ENCODE measurements around the gene SMYD3.

Gene SMYD3

GRCh38 chr1:246434335-246434734, 72.7 kb downstream of the SMYD3 start:
- in situ Hi-C loops (cut with HindIII; ENCODE audit: low pct_ligation_motif_present, low sequenced_read_pairs), result no loop called here
- TF ChIP-seq, protein P1, sequence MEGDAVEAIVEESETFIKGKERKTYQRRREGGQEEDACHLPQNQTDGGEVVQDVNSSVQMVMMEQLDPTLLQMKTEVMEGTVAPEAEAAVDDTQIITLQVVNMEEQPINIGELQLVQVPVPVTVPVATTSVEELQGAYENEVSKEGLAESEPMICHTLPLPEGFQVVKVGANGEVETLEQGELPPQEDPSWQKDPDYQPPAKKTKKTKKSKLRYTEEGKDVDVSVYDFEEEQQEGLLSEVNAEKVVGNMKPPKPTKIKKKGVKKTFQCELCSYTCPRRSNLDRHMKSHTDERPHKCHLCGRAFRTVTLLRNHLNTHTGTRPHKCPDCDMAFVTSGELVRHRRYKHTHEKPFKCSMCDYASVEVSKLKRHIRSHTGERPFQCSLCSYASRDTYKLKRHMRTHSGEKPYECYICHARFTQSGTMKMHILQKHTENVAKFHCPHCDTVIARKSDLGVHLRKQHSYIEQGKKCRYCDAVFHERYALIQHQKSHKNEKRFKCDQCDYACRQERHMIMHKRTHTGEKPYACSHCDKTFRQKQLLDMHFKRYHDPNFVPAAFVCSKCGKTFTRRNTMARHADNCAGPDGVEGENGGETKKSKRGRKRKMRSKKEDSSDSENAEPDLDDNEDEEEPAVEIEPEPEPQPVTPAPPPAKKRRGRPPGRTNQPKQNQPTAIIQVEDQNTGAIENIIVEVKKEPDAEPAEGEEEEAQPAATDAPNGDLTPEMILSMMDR (IDR thresholded peaks at IDR 0.05; ENCODE audit: low read depth, low read length, missing control alignments), result no peak
- Histone ChIP-seq H3K27ac (no peak overlapping the region), H3K36me3 (replicated peaks) (no peaks in the 10 kb centered on the region), H3K27me3 (replicated peaks) (no peaks in the 10 kb centered on the region), H3K4me3 (ENCODE audit: low read depth, low read length) (no peak overlapping the region)
- no peak for DNase-seq

DNA sequence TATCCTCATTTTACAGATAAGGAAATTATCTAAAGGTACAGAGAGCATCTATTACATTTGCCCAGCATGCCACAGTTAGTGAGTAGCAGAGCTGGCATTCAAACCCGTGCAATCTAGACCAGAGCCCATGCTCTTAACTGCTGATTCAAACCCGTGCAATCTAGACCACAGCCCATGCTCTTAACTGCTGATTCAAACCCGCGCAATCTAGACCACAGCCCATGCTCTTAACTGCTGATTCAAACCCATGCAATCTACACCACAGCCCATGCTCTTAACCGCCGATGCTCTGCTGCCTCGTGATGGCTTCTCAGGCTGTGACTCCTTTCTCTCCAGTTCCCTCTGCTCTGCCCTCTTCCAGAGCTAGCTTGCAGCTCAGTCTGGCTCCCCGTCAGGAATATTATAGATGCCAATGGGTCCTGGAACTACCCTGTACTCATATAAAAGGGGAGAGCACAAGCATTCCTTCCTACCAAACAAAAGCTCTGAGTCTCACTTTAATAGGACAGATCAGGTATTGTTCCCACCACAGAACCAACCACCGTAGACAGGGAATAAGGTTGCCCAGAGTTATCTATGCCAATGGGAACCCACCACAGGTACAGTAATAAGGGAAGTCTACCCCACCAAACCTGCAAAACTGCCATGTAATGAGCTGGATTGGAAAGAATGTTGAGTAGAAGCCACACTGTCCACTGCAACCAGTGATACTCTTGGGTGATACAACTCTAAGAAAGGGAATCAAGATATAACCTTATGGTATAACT, 78.4 kb downstream of the SMYD3 start:
- TF ChIP-seq, protein P1 (IDR thresholded peaks at IDR 0.05; ENCODE audit: low read depth, low read length, missing control alignments), result no peak
- Histone ChIP-seq H3K4me3 (ENCODE audit: low read depth, low read length) (no peak overlapping the region), H3K27ac (peak overlapping the region; percentile 32), H3K36me3 (replicated peaks) (no peaks in the 10 kb centered on the region), H3K27me3 (replicated peaks) (no peaks in the 10 kb centered on the region)
- peak; percentile 93 for DNase-seq
- in situ Hi-C loops (cut with HindIII; ENCODE audit: low pct_ligation_motif_present, low sequenced_read_pairs), result no loop called here

DNA sequence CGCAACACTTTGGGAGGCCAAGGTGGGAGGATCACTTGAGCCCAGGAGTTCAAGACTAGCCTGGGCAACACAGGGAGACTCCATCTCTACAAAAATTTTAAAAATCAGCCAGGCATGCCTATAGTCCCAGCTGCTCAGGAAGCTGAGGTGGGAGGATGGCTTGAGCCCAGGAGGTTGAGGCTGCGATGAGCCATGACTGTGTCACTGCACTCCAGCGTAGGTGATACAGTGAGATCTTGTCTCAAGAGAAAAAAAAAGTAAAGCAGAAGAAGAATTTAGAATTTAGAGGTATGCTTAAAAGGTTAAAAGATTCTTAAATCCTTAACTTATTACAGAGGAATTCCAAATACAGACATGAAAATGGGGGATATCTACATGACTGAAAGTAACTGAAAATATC, 79.5 kb downstream of the SMYD3 start:
- no peaks in the 10 kb centered on the region for H3K27me3 ChIP-seq (replicated peaks)
- in situ Hi-C loops (cut with HindIII; ENCODE audit: low pct_ligation_motif_present, low sequenced_read_pairs), result no loop called here
- no peak for DNase-seq
- no peak overlapping the region for H3K4me3 ChIP-seq (ENCODE audit: low read depth, low read length)
- TF ChIP-seq, protein P1 (IDR thresholded peaks at IDR 0.05; ENCODE audit: low read depth, low read length, missing control alignments), result no peak
- no peaks in the 10 kb centered on the region for H3K36me3 ChIP-seq (replicated peaks)
- peak overlapping the region; percentile 32 for H3K27ac ChIP-seq

- H3K27ac ChIP-seq, result no peak overlapping the region
- in situ Hi-C loops (cut with HindIII; ENCODE audit: low pct_ligation_motif_present, low sequenced_read_pairs), result no loop called here
- DNase-seq, result no peak
- H3K4me3 ChIP-seq (ENCODE audit: low read depth, low read length), result no peak overlapping the region
- H3K36me3 ChIP-seq (replicated peaks), result no peaks in the 10 kb centered on the region
- TF ChIP-seq, protein P1 (IDR thresholded peaks at IDR 0.05; ENCODE audit: low read depth, low read length, missing control alignments), result no peak
- H3K27me3 ChIP-seq (replicated peaks), result no peaks in the 10 kb centered on the region
Measured at GRCh38 chr1:246425895-246426294, 81.2 kb downstream of the SMYD3 start.

DNA sequence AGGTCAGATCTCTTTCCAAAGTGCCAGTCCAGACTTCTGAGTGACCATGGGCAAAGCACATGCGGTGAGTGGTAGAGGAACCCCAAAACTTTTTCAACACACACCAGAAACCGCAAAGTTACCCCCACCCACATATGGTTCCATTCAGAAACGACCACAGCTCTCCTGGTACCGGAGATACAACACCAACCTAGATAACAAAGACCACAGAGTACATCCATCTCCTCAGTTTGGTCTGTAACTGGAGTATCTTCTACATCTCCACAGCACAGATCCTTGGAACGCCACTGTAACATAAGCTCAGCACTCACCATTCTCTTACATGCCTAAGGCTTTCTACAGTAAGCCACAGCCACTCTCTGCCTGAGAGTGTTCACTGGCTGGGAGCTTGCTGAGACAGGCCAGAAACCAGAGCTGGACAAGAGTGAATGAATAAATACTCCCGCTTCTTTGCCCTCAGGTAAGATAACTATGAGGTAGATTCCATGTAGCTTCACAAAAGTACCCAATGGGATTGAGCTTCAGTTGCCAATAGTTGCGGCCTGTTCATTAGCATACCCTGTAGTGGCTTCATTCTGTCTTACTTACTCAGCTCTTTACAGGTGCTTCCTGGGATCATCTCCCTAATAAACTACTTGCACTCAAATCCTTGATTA, 81.8 kb downstream of the SMYD3 start:
- in situ Hi-C loops (cut with HindIII; ENCODE audit: low pct_ligation_motif_present, low sequenced_read_pairs), result no loop called here
- Histone ChIP-seq H3K36me3 (replicated peaks) (no peaks in the 10 kb centered on the region), H3K27ac (no peak overlapping the region), H3K27me3 (replicated peaks) (no peaks in the 10 kb centered on the region), H3K4me3 (ENCODE audit: low read depth, low read length) (no peak overlapping the region)
- TF ChIP-seq, protein P1 (IDR thresholded peaks at IDR 0.05; ENCODE audit: low read depth, low read length, missing control alignments), result no peak
- DNase-seq, result no peak
